ENCODE results near the gene OR2H2. TPM values are rescaled to one million over a fixed set of nuclear protein-coding genes. Genes with fewer than 3 reads are reported as not detected.
A peak's percentile ranks its signal among the peaks of the same experiment; 100 is the strongest.

Gene OR2H2
- total RNA-seq, 1 donor, result not detected

DNA sequence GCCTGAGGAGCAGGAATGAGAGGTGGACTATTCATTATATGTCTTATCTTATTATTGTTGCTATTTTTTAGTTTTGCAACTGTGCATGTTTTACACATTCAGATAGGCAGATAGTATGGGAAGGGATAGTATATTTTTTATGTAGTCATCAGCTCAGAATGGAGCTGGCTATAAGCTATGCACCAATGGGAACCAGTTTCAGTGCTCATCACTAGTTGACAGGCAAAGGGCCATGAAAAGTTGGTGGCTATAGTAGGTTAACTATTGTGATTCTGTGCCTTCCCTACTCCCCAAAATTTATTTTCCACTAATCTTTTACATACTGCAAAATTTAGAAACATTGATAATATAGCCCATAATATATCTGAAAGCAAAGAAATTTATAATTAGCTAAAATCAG lies 20.0 kb upstream of the OR2H2 start:
- no peak overlapping the region for H3K4me3 ChIP-seq (ENCODE audit: low read depth, low read length)
- TF ChIP-seq, protein P1, sequence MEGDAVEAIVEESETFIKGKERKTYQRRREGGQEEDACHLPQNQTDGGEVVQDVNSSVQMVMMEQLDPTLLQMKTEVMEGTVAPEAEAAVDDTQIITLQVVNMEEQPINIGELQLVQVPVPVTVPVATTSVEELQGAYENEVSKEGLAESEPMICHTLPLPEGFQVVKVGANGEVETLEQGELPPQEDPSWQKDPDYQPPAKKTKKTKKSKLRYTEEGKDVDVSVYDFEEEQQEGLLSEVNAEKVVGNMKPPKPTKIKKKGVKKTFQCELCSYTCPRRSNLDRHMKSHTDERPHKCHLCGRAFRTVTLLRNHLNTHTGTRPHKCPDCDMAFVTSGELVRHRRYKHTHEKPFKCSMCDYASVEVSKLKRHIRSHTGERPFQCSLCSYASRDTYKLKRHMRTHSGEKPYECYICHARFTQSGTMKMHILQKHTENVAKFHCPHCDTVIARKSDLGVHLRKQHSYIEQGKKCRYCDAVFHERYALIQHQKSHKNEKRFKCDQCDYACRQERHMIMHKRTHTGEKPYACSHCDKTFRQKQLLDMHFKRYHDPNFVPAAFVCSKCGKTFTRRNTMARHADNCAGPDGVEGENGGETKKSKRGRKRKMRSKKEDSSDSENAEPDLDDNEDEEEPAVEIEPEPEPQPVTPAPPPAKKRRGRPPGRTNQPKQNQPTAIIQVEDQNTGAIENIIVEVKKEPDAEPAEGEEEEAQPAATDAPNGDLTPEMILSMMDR (IDR thresholded peaks at IDR 0.05; ENCODE audit: insufficient read depth, low read depth, low read length), result no peak
- DNase-seq (ENCODE audit: low read depth), result no peak

DNA sequence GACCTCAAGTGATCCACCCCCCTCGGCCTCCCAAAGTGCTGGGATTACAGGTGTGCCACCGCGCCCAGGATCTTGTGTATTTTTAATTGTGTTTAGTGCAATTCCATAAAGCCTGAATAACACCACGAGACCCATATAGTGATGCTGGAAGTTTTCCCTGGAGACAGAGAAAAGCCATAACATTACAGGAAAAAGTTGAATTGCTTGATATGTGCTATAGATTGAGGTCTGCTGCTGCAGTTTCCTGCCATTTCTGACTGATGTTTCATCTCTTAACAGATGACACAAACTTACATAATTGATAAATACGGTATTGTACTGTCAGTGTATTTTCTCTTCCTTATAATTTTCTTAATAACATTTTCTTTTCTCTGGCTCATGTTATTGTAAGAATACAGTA lies 18.1 kb upstream of the OR2H2 start:
- no peak for DNase-seq (ENCODE audit: low read depth)
- H3K4me3 ChIP-seq (ENCODE audit: low read depth, low read length), result no peak overlapping the region
- TF ChIP-seq, protein P1 (IDR thresholded peaks at IDR 0.05; ENCODE audit: insufficient read depth, low read depth, low read length), result no peak

DNA sequence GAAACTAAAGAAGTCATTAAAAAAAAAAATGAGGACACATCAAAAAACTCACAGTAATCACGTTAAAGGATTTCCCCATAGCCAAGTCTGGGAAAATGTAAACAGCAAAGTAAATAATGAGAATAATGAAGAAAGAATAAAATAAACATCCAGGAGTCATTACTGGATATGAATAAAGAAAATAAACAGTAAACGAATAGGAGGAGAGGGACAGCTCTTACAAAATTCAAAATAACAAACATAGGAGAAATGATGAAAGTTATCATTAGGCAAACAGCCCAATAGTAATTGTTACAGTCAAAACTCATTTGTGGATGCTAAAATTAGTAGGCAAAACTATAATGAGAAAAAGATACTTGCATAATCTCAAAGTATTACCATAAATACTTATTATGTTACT lies 17.4 kb upstream of the OR2H2 start:
- DNase-seq (ENCODE audit: low read depth), result no peak
- no peak overlapping the region for H3K4me3 ChIP-seq (ENCODE audit: low read depth, low read length)
- TF ChIP-seq, protein P1 (IDR thresholded peaks at IDR 0.05; ENCODE audit: insufficient read depth, low read depth, low read length), result no peak

DNA sequence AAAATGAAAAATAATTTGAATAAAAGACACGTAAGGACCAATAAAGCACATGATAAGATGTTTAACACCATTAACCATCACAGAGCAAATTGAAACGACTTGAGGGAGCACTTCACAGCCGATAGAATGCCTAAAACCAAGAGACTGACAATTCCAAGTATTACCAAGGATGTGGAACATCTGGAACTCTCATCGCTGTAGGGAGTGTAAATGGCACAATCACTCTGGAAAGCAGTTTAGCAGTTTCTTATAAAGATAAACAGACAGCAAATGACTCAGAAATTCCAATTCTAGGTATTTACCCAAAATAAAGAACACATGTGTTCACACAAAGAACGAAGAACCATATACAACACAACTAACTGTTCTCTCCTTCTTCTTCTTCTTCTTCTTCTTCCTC lies 16.9 kb upstream of the OR2H2 start:
- no peak overlapping the region for H3K4me3 ChIP-seq (ENCODE audit: low read depth, low read length)
- TF ChIP-seq, protein P1 (IDR thresholded peaks at IDR 0.05; ENCODE audit: insufficient read depth, low read depth, low read length), result no peak
- peak; percentile 34 for DNase-seq (ENCODE audit: low read depth)

DNA sequence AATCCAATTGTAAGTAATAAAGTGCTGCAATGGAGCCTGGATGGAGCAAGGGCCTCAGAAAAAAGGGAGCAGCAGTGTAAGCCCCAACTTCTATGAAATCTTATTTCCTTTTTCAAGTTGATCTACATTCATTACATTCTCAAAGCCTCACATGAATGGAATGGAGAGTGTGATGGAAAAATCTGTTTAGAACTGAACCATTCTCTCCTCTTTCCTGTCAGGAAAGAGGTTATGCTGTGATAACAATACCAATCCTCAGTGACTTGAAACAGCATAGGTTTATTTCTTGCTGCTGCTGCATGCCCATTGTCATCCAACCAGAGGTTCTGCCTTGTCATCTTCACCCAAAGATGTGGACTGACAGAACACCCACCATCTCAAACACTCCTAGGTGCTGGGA lies 8.9 kb upstream of the OR2H2 start:
- TF ChIP-seq, protein P1 (IDR thresholded peaks at IDR 0.05; ENCODE audit: insufficient read depth, low read depth, low read length), result no peak
- H3K4me3 ChIP-seq (ENCODE audit: low read depth, low read length), result no peak overlapping the region
- DNase-seq (ENCODE audit: low read depth), result no peak

DNA sequence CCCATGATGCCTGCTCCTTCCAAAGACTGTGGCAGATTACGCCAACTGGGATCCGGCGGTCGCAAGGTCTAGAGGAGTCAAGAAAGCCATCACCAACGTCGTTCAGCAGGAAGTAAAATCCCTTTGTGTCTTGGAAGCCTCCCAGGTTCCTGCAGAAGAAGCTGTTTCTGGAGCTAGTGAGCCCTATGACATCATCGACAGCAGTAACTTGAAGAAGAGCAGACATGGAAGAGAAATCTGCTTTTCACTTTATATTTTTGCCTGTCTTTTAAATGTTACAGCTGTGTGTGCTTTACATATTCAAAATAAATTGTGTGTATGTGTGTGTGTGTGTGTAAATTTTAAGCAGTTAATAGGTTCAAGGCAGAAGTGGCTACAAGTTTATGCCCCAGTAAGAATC lies 7.4 kb upstream of the OR2H2 start:
- no peak for DNase-seq (ENCODE audit: low read depth)
- no peak overlapping the region for H3K4me3 ChIP-seq (ENCODE audit: low read depth, low read length)
- TF ChIP-seq, protein P1 (IDR thresholded peaks at IDR 0.05; ENCODE audit: insufficient read depth, low read depth, low read length), result no peak

DNA sequence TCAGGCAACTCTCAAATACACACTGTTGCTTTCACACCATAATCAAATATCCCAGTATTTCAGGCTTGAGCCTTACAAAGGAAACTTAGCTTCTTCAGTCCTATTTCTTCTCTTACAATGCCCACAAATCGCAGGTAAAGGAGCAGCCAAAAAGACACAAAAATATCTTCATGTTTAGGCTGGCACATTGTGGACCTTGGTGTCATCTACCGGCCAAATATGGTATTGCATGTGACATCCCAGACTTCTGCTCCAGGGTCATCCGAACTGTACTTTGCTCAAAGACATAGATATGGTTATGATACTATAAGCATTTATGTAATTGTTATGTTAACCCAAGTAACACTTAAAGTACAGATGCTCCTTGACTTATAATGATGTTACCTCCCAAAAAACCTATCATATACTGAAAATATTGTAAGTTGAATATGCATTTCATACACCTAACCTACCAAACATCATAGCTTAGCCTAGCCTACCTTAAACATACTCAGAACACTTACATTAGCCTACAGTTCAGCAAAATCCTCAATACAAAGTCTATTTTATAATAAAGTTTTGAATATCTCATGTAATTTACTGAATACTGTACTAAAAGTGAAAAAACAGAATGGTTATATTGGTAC lies 4.6 kb downstream of the OR2H2 start:
- DNase-seq (ENCODE audit: low read depth), result peak; percentile 48

More for the DNA sequence above, 4.6 kb downstream of the OR2H2 start:
- TF ChIP-seq, protein P1 (IDR thresholded peaks at IDR 0.05; ENCODE audit: insufficient read depth, low read depth, low read length), result peak; percentile 91
- no peak overlapping the region for H3K4me3 ChIP-seq (ENCODE audit: low read depth, low read length)

Data from fibroblast of villous mesenchyme (primary cell).